ENCODE results near the gene AMMECR1L. TPM values are rescaled to one million over a fixed set of nuclear protein-coding genes. Genes with fewer than 3 reads are reported as not detected.
A peak's percentile ranks its signal among the peaks of the same experiment; 100 is the strongest.

The AMMECR1L gene
- total RNA-seq, 4 donors from 2014 or later = 18.3 to 26.1 (median 21.6) TPM

GRCh38 chr2:127872354-127872753, 13.4 kb downstream of the AMMECR1L start:
- DNase-seq (ENCODE audit: low spot score) (no peak), ATAC-seq (ENCODE audit: low FRiP score) (no peak)
- TF ChIP-seq CTCF (IDR thresholded peaks at IDR 0.05) = no peak

- no peak for ATAC-seq (ENCODE audit: low FRiP score)
- no peak for TF ChIP-seq CTCF (IDR thresholded peaks at IDR 0.05)
- no peak for DNase-seq (ENCODE audit: low spot score)
Observed at GRCh38 chr2:127865926-127866325, 19.8 kb downstream of the AMMECR1L start.

- TF ChIP-seq CTCF (IDR thresholded peaks at IDR 0.05) = no peak
- ATAC-seq (ENCODE audit: low FRiP score) (no peak), DNase-seq (ENCODE audit: low spot score) (no peak)
Observed at GRCh38 chr2:127864877-127865276, 20.9 kb downstream of the AMMECR1L start.

GRCh38 chr2:127862228-127862627, 23.5 kb downstream of the AMMECR1L start:
- no peak for ATAC-seq (ENCODE audit: low FRiP score)
- TF ChIP-seq CTCF (IDR thresholded peaks at IDR 0.05) = no peak
- no peak for DNase-seq (ENCODE audit: low spot score)

GRCh38 chr2:127860130-127860529, 25.6 kb downstream of the AMMECR1L start:
- TF ChIP-seq CTCF (IDR thresholded peaks at IDR 0.05) = no peak
- no peak for ATAC-seq (ENCODE audit: low FRiP score)
- DNase-seq (ENCODE audit: low spot score) = no peak

- ATAC-seq (ENCODE audit: low FRiP score) (peak; percentile 10), DNase-seq (ENCODE audit: low spot score) (peak; percentile 26)
- TF ChIP-seq CTCF (IDR thresholded peaks at IDR 0.05) = no peak
Observed at GRCh38 chr2:127859712-127860085, 26.1 kb downstream of the AMMECR1L start.

GRCh38 chr2:127857265-127857808, 28.4 kb downstream of the AMMECR1L start:
- no peak for TF ChIP-seq CTCF (IDR thresholded peaks at IDR 0.05)
- no peak for DNase-seq (ENCODE audit: low spot score)

More at GRCh38 chr2:127857265-127857808, 28.4 kb downstream of the AMMECR1L start:
- ATAC-seq (ENCODE audit: low FRiP score) = no peak
